C1 segment of cervical spinal cord (tissue), 14 donors: ENCODE data around the gene KATNAL1.
"Not testable (repeated sequence)": the region's sequence is repeated elsewhere in the genome, so short reads cannot be mapped to it uniquely, and the experiment has no call there.

ENCODE experiments used
- DNase-seq, 14 donors: peaks; one replicate each; lab custom pipeline; 2025; lab: John Stamatoyannopoulos, UW

Gene KATNAL1

GRCh38 chr13:30294004-30294403 is 13.3 kb downstream of the KATNAL1 start:
- no peak for DNase-seq

- DNase-seq: no peak
Measured at GRCh38 chr13:30292325-30292724, 15.0 kb downstream of the KATNAL1 start.

GRCh38 chr13:30290812-30291436 is 16.4 kb downstream of the KATNAL1 start:
- no peak for DNase-seq

GRCh38 chr13:30289533-30289932 is 17.8 kb downstream of the KATNAL1 start:
- no peak for DNase-seq

- not testable (repeated sequence) for DNase-seq
Measured at GRCh38 chr13:30286059-30286458, 21.3 kb downstream of the KATNAL1 start.

GRCh38 chr13:30276178-30276577 is 31.2 kb downstream of the KATNAL1 start:
- DNase-seq: no peak

- no peak for DNase-seq
Measured at GRCh38 chr13:30274083-30274482, 33.3 kb downstream of the KATNAL1 start.

GRCh38 chr13:30270035-30270434 is 37.3 kb downstream of the KATNAL1 start:
- not testable (repeated sequence) for DNase-seq

GRCh38 chr13:30268673-30269072 is 38.7 kb downstream of the KATNAL1 start:
- no peak for DNase-seq

- no peak for DNase-seq
Measured at GRCh38 chr13:30266756-30267155, 40.6 kb downstream of the KATNAL1 start.

- DNase-seq: not testable (repeated sequence)
Measured at GRCh38 chr13:30259149-30259733, 48.1 kb downstream of the KATNAL1 start.

GRCh38 chr13:30257468-30258099 is 49.8 kb downstream of the KATNAL1 start:
- DNase-seq: peak in 12 of 14 donors; percentile 1 to 67 (median 13)

GRCh38 chr13:30256713-30257467 is 50.5 kb downstream of the KATNAL1 start:
- no peak for DNase-seq

GRCh38 chr13:30255696-30256095 is 51.7 kb downstream of the KATNAL1 start:
- DNase-seq: no peak

- no peak for DNase-seq
Measured at GRCh38 chr13:30253830-30254229, 53.5 kb downstream of the KATNAL1 start.

- no peak for DNase-seq
Measured at GRCh38 chr13:30247406-30247805, 59.9 kb downstream of the KATNAL1 start.

- DNase-seq: no peak
Measured at GRCh38 chr13:30241532-30241931, 65.8 kb downstream of the KATNAL1 start.

GRCh38 chr13:30240608-30241007 is 66.7 kb downstream of the KATNAL1 start:
- no peak for DNase-seq

GRCh38 chr13:30235216-30235615 is 72.1 kb downstream of the KATNAL1 start:
- no peak for DNase-seq

GRCh38 chr13:30234619-30235162 is 72.7 kb downstream of the KATNAL1 start:
- no peak for DNase-seq

- DNase-seq: no peak
Measured at GRCh38 chr13:30224732-30225131, 82.6 kb downstream of the KATNAL1 start.

- DNase-seq: no peak
Measured at GRCh38 chr13:30222254-30222653, 85.1 kb downstream of the KATNAL1 start.
